ENCODE data around the gene PKNOX2. TPM values are rescaled to one million over a fixed set of nuclear protein-coding genes. Genes with fewer than 3 reads are reported as not detected.

The PKNOX2 gene
- total RNA-seq, 4 donors from 2014 or later: 1.5 to 8.2 (median 3.6) TPM

DNA sequence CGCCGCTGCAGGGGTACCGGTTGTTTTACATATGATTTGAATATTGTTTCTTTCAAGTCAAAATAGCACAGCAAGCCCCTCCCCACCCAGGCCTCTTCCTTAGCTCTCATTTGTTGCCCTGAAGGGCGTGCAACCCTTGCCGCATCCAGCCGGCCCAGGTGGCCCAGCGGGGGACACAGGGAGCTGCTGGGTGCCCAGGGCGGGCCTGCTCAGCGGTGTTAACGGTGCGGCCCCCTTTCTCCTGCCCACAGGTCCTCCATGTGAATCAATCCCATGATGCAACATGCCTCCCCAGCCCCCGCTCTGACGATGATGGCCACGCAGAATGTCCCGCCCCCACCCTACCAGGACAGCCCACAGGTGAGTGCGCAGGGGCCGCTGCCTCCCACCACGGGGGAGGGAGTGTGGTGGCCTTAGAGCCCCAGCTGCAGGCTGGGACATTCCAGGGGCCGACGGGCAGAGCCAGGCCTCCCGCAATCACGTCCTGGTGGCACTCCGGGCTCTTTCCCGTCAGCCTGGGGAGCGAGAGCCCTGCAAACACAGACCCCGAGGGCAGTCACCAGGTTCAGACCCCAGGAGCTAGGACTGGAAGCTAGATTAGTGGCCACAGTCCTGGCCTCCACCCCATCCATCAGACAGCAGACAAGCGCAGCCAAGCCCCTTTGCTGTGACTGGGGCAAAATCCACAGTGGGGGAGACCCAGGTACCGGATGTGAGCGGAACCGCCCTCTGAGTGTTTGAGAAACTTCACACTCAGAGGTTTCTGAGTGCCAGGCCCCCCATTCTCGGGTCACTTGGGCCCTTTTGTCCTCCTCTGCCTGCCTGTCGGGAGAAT lies 186.7 kb downstream of the PKNOX2 start:
- Histone ChIP-seq H3K9me3 (no peaks in the 10 kb centered on the region), H3K27me3 (no peaks in the 10 kb centered on the region), H3K36me3 (no peaks in the 10 kb centered on the region), H3K4me1 (peaks cover under 1% of the 10 kb centered on the region), H3K4me3 (no peak overlapping the region), H3K27ac (no peak overlapping the region)
- 92% methylated on average over 17 of the region's 32 CpGs for WGBS
- DNase-seq (ENCODE audit: low spot score in 2 of 2): no peak
- no peak for TF ChIP-seq EP300 (IDR thresholded peaks at IDR 0.05)
- TF ChIP-seq POLR2A (IDR thresholded peaks at IDR 0.05): no peak
- TF ChIP-seq, protein P1, sequence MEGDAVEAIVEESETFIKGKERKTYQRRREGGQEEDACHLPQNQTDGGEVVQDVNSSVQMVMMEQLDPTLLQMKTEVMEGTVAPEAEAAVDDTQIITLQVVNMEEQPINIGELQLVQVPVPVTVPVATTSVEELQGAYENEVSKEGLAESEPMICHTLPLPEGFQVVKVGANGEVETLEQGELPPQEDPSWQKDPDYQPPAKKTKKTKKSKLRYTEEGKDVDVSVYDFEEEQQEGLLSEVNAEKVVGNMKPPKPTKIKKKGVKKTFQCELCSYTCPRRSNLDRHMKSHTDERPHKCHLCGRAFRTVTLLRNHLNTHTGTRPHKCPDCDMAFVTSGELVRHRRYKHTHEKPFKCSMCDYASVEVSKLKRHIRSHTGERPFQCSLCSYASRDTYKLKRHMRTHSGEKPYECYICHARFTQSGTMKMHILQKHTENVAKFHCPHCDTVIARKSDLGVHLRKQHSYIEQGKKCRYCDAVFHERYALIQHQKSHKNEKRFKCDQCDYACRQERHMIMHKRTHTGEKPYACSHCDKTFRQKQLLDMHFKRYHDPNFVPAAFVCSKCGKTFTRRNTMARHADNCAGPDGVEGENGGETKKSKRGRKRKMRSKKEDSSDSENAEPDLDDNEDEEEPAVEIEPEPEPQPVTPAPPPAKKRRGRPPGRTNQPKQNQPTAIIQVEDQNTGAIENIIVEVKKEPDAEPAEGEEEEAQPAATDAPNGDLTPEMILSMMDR (IDR thresholded peaks at IDR 0.05): no peak
- no peak for TF ChIP-seq POLR2AphosphoS5 (IDR thresholded peaks at IDR 0.05)

DNA sequence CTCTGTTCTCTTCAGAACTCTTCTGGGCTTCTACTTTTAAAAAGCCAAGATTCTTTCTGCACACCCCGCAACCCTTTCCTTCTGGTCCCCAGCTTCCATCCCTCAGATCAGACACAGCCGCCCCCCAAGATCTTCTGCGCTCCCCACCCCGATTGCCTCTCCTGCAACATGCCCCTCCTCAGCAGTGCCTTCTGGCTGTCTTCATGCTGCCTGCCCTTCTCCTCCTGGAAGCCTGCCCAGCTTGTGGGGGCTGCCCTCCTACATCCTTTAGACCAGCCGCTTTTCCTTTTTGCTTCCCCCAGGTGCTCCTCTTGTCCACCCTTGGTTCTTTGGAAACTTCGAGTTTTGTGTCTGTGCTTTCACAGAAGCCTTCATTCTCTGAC lies 187.3 kb downstream of the PKNOX2 start:
- no peaks in the 10 kb centered on the region for H3K36me3 ChIP-seq
- no peak overlapping the region for H3K4me3 ChIP-seq
- DNase-seq (ENCODE audit: low spot score in 2 of 2): no peak
- no peaks in the 10 kb centered on the region for H3K27me3 ChIP-seq
- TF ChIP-seq, protein P1 (IDR thresholded peaks at IDR 0.05): no peak
- TF ChIP-seq EP300 (IDR thresholded peaks at IDR 0.05) (no peak), POLR2A (IDR thresholded peaks at IDR 0.05) (no peak), POLR2AphosphoS5 (IDR thresholded peaks at IDR 0.05) (no peak)
- H3K9me3 ChIP-seq: no peaks in the 10 kb centered on the region
- WGBS: 93% methylated on average over 6 of the region's 6 CpGs
- H3K27ac ChIP-seq: no peak overlapping the region
- no peaks in the 10 kb centered on the region for H3K4me1 ChIP-seq

DNA sequence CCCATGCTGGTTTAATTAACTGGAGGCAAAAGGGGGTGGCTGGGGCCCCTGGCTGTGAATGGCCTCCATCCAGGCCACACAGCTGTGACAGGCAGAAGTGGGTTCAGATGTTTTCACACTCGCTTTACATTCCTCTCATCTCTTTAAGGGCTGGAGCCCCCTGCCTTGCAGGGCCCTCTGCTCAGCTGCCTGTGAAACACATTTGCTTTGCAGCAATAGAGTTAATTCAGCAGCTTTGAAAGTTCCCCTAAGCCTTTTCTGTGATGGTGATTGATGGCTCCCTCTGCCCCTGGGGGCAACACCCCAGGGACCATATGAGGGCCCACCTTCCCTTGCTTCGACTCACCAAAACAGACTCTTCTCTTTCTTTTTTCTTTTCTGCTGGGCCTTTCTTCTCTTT lies 192.2 kb downstream of the PKNOX2 start:
- Histone ChIP-seq H3K27ac (no peak overlapping the region), H3K27me3 (no peaks in the 10 kb centered on the region), H3K4me1 (no peaks in the 10 kb centered on the region), H3K36me3 (no peaks in the 10 kb centered on the region), H3K4me3 (no peak overlapping the region), H3K9me3 (no peaks in the 10 kb centered on the region)
- no peak for DNase-seq (ENCODE audit: low spot score in 2 of 2)
- TF ChIP-seq EP300 (IDR thresholded peaks at IDR 0.05) (no peak), POLR2AphosphoS5 (IDR thresholded peaks at IDR 0.05) (no peak), POLR2A (IDR thresholded peaks at IDR 0.05) (no peak)
- TF ChIP-seq, protein P1 (IDR thresholded peaks at IDR 0.05): no peak
- 69% methylated on average over 2 of the region's 2 CpGs for whole genome bisulfite sequencing

DNA sequence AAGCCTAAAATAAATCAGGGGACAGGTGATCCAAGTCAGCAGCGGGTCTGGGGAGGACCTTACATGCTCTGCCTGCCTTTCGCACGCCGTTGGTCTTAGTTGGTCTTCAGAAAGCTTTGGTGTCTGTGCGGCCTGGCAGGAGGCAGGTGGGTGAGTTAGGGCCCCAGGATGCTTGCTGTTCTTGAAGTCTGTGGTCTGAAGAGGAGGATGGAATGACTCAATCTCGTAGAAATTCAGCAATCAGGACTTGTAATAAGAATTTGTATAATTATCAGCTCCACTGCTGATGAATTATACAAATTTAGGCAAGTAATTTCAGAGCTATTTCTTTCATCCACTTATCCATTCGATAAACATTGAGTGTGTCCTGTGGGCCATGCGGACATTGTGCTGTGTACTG lies 193.0 kb downstream of the PKNOX2 start:
- Histone ChIP-seq H3K27me3 (no peaks in the 10 kb centered on the region), H3K27ac (no peak overlapping the region), H3K4me3 (no peak overlapping the region), H3K36me3 (no peaks in the 10 kb centered on the region), H3K4me1 (no peaks in the 10 kb centered on the region), H3K9me3 (no peaks in the 10 kb centered on the region)
- no peak for DNase-seq (ENCODE audit: low spot score in 2 of 2)
- 95% methylated on average over 8 of the region's 8 CpGs for WGBS
- TF ChIP-seq, protein P1 (IDR thresholded peaks at IDR 0.05): no peak
- no peak for TF ChIP-seq POLR2AphosphoS5 (IDR thresholded peaks at IDR 0.05)
- no peak for TF ChIP-seq EP300 (IDR thresholded peaks at IDR 0.05)
- no peak for TF ChIP-seq POLR2A (IDR thresholded peaks at IDR 0.05)

DNA sequence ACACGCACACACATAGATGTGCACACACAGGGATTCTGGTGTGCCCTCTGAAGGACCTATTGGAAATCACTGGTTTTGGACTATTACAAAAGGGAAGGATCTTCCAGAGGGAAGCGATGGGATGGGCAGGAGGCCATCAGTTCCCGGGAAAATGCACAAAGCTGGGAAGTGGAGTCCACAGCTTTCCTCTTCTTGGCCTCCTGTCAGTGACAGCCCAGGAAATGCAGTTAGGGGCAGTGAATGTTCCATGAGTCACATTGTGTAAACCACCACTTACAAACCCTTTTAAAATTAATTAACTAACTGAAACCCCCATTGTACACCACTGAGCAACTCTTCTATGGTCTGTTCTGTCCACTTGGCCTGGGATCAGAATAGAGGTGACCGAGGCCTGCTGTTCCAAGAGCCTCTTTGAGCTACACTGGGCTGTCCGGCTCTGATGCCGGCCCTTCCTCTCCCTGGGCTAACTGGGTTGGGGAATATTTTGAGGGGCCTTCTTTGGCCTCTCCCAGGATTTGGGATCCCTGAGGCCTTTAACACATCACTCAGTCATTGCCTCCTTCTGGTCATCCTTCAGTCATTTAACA lies 193.8 kb downstream of the PKNOX2 start:
- H3K27ac ChIP-seq: no peak overlapping the region
- H3K4me1 ChIP-seq: no peaks in the 10 kb centered on the region
- TF ChIP-seq, protein P1 (IDR thresholded peaks at IDR 0.05): no peak
- TF ChIP-seq EP300 (IDR thresholded peaks at IDR 0.05) (no peak), POLR2A (IDR thresholded peaks at IDR 0.05) (no peak), POLR2AphosphoS5 (IDR thresholded peaks at IDR 0.05) (no peak)
- H3K4me3 ChIP-seq: no peak overlapping the region
- no peak for DNase-seq (ENCODE audit: low spot score in 2 of 2)
- no peaks in the 10 kb centered on the region for H3K9me3 ChIP-seq
- 86% methylated on average over 6 of the region's 6 CpGs for WGBS
- no peaks in the 10 kb centered on the region for H3K36me3 ChIP-seq
- H3K27me3 ChIP-seq: no peaks in the 10 kb centered on the region

All from suprapubic skin (tissue), 4 donors.